SH-SY5Y (cell line): ENCODE measurements around the gene TMUB2.

Experiments
- GATA2 ChIP-seq: IDR thresholded peaks from 2 replicates; pipeline ENCODE4 v1.6.1; 2011; ENCODE audit warnings: mild to moderate bottlenecking, low read depth, low read length
- GATA3 ChIP-seq: IDR thresholded peaks from 2 replicates; pipeline ENCODE4 v1.6.1; 2011; ENCODE audit warnings: low read depth, mild to moderate bottlenecking, low read length, moderate library complexity

DNA sequence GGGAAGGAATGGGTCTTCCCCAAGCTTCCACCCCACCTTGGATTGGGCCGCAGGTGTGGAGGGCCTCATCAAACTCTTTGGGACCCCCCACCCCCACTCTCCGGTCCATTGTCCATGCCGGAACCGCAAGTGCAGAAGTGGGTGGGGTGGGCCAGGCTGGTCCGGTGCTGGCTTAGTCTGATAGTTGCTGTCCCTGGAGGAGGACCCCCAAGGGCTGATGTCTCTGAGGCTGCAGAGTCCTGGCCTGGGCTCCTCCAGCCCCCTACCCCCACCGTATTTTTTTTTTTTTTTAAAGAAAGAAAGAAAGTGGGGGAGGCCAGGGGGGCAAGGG lies 20.0 kb downstream of the TMUB2 start:
- no peak for TF ChIP-seq GATA2
- TF ChIP-seq GATA3, result no peak
